Measurements from ENCODE around the gene G6PC1. TPM values are rescaled to one million over a fixed set of nuclear protein-coding genes. Genes with fewer than 3 reads are reported as not detected.
A peak's percentile ranks its signal among the peaks of the same experiment; 100 is the strongest.
"Not testable (repeated sequence)": the region's sequence is repeated elsewhere in the genome, so short reads cannot be mapped to it uniquely, and the experiment has no call there.

G6PC1 gene
- total RNA-seq, 1 experiment from 2014 or later, result not detected

GRCh38 chr17:42866216-42866615 lies 34.4 kb upstream of the G6PC1 start:
- no peak overlapping the region for H3K4me3 Mint-ChIP-seq
- H3K9me3 Mint-ChIP-seq, result peaks cover 20% of the 10 kb centered on the region
- TF ChIP-seq FOXK1 (CRISPR knock-in tag; IDR thresholded peaks at IDR 0.05) (no peak), ZNF219 (CRISPR knock-in tag; IDR thresholded peaks at IDR 0.05; ENCODE audit: borderline replicate concordance) (no peak), ZNF423 (CRISPR knock-in tag; IDR thresholded peaks at IDR 0.05) (no peak)
- peaks cover 6% of the 10 kb centered on the region for H3K36me3 Mint-ChIP-seq
- peaks cover 9% of the 10 kb centered on the region for H3K27me3 Mint-ChIP-seq (ENCODE audit: low read depth)
- H3K4me1 Mint-ChIP-seq, result peaks cover 18% of the 10 kb centered on the region
- ChIA-PET POLR2A (interaction anchor here (0.6 kb wide), 1 partner anchor 53 kb away, joined by 4 read pairs; no protein-coding TSS in a partner anchor), CTCF (interaction anchor here (1.3 kb wide), 1 partner anchor 86 kb away, joined by 3 read pairs; the partner anchor contains the start of gene WNK4)
- no peak for DNase-seq (ENCODE audit: low spot score)
- peak overlapping the region; percentile 37; the same call in 1 of the 2 replicates for H3K27ac Mint-ChIP-seq
- no peak for ATAC-seq

- POLR2A ChIA-PET, result interaction anchor here (0.6 kb wide), 1 partner anchor 52 kb away, joined by 4 read pairs; no protein-coding TSS in a partner anchor
Observed at GRCh38 chr17:42866631-42867575, 33.7 kb upstream of the G6PC1 start.

GRCh38 chr17:42867694-42868261 lies 32.8 kb upstream of the G6PC1 start:
- DNase-seq (ENCODE audit: low spot score); ATAC-seq; POLR2A ChIA-PET; H3K4me3 Mint-ChIP-seq; H3K27me3 Mint-ChIP-seq (ENCODE audit: low read depth); CTCF ChIA-PET; H3K27ac Mint-ChIP-seq: not testable (repeated sequence)
- Mint-ChIP-seq H3K4me1 (peaks cover 18% of the 10 kb centered on the region), H3K36me3 (peaks cover 12% of the 10 kb centered on the region), H3K9me3 (peaks cover 27% of the 10 kb centered on the region)

More at GRCh38 chr17:42866631-42867575, 33.7 kb upstream of the G6PC1 start:
- H3K36me3 Mint-ChIP-seq, result peaks cover 12% of the 10 kb centered on the region
- H3K27me3 Mint-ChIP-seq (ENCODE audit: low read depth), result peaks cover 9% of the 10 kb centered on the region
- ATAC-seq (peak; percentile 30; the same call in 1 of the 2 replicates), DNase-seq (ENCODE audit: low spot score) (no peak)
- H3K4me1 Mint-ChIP-seq, result peaks cover 18% of the 10 kb centered on the region
- peaks cover 27% of the 10 kb centered on the region for H3K9me3 Mint-ChIP-seq
- CTCF ChIA-PET, result interaction anchor here (1.3 kb wide), 1 partner anchor 86 kb away, joined by 3 read pairs; the partner anchor contains the start of gene WNK4
- TF ChIP-seq, protein P1, sequence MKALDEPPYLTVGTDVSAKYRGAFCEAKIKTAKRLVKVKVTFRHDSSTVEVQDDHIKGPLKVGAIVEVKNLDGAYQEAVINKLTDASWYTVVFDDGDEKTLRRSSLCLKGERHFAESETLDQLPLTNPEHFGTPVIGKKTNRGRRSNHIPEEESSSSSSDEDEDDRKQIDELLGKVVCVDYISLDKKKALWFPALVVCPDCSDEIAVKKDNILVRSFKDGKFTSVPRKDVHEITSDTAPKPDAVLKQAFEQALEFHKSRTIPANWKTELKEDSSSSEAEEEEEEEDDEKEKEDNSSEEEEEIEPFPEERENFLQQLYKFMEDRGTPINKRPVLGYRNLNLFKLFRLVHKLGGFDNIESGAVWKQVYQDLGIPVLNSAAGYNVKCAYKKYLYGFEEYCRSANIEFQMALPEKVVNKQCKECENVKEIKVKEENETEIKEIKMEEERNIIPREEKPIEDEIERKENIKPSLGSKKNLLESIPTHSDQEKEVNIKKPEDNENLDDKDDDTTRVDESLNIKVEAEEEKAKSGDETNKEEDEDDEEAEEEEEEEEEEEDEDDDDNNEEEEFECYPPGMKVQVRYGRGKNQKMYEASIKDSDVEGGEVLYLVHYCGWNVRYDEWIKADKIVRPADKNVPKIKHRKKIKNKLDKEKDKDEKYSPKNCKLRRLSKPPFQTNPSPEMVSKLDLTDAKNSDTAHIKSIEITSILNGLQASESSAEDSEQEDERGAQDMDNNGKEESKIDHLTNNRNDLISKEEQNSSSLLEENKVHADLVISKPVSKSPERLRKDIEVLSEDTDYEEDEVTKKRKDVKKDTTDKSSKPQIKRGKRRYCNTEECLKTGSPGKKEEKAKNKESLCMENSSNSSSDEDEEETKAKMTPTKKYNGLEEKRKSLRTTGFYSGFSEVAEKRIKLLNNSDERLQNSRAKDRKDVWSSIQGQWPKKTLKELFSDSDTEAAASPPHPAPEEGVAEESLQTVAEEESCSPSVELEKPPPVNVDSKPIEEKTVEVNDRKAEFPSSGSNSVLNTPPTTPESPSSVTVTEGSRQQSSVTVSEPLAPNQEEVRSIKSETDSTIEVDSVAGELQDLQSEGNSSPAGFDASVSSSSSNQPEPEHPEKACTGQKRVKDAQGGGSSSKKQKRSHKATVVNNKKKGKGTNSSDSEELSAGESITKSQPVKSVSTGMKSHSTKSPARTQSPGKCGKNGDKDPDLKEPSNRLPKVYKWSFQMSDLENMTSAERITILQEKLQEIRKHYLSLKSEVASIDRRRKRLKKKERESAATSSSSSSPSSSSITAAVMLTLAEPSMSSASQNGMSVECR (CRISPR knock-in tag; IDR thresholded peaks at IDR 0.05; ENCODE audit: borderline replicate concordance), result no peak
- TF ChIP-seq ZBTB43 (CRISPR knock-in tag; IDR thresholded peaks at IDR 0.05) (no peak), CREM (CRISPR knock-in tag; IDR thresholded peaks at IDR 0.05) (no peak), ZBTB21 (CRISPR knock-in tag; IDR thresholded peaks at IDR 0.05; ENCODE audit: borderline replicate concordance) (no peak), PRDM15 (CRISPR knock-in tag; IDR thresholded peaks at IDR 0.05) (no peak), ELF4 (CRISPR knock-in tag; IDR thresholded peaks at IDR 0.05; ENCODE audit: low read depth) (no peak)
- TF ChIP-seq, protein P2, sequence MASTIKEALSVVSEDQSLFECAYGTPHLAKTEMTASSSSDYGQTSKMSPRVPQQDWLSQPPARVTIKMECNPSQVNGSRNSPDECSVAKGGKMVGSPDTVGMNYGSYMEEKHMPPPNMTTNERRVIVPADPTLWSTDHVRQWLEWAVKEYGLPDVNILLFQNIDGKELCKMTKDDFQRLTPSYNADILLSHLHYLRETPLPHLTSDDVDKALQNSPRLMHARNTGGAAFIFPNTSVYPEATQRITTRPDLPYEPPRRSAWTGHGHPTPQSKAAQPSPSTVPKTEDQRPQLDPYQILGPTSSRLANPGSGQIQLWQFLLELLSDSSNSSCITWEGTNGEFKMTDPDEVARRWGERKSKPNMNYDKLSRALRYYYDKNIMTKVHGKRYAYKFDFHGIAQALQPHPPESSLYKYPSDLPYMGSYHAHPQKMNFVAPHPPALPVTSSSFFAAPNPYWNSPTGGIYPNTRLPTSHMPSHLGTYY (CRISPR knock-in tag; IDR thresholded peaks at IDR 0.05), result no peak
- H3K4me3 Mint-ChIP-seq, result no peak overlapping the region
- H3K27ac Mint-ChIP-seq, result no peak overlapping the region
